HL-60/S4 treated with retinoic acid at 250 ng/mL for 4 days and 3 days (cell line): ENCODE measurements around the gene UBE2L3.

ENCODE experiments used
- in situ Hi-C: fragments of 300-500 bp; cut with MboI; formaldehyde crosslinking; loops from 2 replicates; pipeline ENCODE4 v1.7.0; 2022; ENCODE audit warnings: low sequenced_read_pairs

UBE2L3 gene

DNA sequence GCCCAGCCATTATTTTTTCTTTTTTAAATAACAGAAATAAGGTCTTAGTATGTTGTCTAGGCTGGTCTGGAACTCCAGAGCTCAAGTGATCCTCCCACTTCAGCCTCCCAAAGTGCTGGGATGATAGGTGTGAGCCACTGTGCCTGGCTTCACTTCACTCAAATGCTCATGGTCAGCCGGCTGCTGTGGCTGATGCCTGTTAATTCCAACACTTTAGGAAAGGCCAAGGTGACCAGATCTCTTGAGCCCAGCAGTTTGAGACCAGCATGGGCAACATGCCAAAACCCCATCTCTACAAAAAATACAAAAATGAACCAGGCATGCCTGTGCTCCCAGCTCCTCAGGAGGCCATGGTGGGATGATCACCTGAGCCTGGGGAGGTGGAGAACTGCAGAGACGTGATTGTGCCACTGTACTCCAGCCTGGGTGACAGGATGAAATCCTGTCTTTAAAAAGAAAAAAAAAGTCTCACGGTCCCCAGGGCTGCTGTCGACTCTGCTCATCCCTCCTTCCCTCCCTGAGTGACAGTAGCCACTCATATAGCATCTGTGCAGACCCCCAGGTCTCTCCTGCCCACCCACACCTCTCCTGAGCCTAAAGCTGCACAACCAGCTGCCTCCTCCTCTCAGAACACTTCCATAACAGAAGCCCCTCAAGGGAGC is 58.7 kb downstream of the UBE2L3 start:
- in situ Hi-C loops = loop anchor here (25.0 kb wide), 1 partner anchor 639 kb away; the partner anchor contains the start of gene LZTR1

DNA sequence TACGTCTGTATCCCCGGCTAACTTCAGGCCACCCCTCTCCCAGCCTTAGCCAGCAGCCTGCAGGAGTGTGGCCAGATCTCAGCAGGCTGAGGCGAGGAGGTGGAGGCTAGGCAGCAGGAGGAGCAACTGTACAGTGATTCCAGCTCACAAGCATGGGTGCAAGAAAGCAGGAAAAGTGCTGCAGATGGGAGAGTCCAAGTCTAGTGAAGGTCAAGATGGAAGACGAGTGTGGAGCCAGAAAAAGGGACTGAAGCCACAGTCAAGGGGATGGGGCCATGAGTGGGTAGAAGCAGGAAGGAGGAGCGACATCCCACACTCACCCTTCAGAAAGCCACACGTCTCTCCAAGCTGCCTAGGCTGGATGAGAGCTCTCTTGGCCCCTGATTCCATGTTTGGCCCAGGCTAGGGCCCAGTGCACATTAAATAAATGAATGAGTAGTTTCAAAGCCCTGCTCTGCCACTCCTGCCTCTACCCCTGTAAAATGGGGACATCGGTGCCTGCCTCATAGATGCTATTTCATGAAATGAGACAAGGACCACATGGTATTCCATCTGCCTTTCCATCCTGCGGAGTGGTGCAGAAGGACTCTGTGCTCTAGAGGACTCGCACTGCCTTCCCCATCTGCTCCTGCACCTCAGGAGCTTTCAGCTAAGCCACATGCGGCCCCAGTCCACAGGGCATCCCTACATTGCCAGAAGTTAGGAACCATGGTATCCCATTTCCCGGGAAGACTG is 59.4 kb downstream of the UBE2L3 start:
- in situ Hi-C loops = loop anchor here (25.0 kb wide), 1 partner anchor 640 kb away; the partner anchor contains the start of gene LZTR1

DNA sequence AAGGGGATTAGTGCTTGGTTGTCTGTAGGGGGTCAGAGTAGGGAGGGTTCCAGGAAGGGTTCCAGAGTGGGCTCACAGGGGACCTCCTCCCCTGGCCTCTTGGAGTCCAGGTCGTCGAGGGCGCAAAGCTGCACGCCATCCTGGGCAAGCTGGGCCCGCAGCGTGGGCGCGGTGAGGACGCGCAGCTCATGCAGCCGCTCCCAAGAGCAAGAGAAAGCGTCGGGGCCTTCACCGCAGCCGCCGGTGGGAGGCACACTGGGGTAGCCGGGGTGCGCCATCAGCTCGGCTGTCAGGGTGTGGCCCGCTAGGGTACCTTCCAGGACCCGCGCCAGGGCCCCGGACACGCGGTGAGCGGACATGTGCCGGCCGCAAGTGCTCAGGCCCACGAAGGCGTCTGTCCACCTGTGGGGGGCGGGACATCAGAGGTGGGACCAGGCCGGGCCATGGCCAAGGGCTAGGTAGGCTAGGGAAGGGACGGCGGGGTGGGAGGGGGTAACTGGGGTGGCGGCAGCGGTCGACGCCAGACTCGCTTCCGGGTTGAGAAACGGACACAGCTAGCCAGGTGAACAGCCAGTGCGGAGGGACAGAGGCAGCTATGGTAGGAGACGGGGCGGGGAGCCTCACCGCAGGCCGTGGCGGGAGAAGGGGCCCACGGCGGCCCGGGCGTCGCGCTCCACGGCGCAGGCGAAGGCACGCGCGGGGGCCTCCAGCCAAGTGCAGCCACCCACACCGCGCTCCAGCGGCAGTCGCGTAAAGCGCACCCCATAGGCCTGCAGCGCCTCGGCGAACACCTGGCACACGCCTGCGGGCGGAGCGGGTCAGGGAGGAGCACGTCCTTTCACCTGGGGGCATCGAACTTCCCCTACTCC is 61.1 kb downstream of the UBE2L3 start:
- in situ Hi-C loops = loop anchor here (25.0 kb wide), 1 partner anchor 641 kb away; the partner anchor contains the start of gene LZTR1

DNA sequence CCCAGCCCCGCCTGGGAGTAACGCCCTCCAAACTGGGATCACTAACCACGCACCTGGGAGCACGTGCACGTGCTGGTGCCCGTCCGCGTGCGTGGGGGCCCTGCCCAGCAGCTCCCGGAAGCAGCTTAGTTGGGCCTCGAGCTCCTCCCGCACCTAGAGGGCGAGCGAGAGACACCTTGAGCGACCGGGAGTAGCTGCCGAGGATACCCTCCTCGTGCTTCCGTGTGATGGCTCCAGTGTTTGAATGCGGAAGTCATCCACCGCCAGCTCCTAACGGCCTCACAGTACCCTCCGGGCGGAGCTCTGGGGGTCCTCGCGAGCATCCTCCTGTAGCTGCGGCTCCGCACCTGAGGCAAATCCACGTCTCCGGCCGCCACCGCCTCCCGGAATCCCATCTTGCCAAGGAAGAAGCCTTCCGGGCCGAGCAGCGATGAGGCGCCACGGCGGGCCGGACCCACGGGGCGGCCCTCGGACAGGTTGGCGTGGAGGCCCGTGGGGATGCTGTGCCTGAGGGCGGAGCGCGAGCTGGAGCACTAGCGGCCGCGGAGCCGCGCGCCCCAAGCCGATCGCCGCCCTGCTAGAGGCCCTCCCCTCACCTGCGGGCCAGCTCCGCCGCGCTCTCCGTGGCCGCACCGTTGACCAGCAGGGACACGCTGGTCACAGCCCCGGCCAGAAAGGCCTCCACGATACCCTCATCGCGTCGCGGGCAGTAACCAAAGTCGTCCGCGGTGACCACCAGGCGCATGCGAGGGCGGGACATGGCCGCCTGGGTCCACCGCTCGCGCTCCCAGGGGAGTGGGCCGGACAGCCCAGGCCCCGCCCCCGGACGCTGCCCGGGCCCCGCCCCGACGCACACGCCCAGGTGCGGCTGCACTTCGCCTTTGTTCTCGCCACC is 62.0 kb downstream of the UBE2L3 start, which contains the start of gene YDJC:
Gene YDJC (minus strand): TSS at position 768 of the 895 bp plus-strand sequence. CDS start 8 bp downstream, at position 760.
- in situ Hi-C loops = loop anchor here (25.0 kb wide), 1 partner anchor 642 kb away; the partner anchor contains the start of gene LZTR1

DNA sequence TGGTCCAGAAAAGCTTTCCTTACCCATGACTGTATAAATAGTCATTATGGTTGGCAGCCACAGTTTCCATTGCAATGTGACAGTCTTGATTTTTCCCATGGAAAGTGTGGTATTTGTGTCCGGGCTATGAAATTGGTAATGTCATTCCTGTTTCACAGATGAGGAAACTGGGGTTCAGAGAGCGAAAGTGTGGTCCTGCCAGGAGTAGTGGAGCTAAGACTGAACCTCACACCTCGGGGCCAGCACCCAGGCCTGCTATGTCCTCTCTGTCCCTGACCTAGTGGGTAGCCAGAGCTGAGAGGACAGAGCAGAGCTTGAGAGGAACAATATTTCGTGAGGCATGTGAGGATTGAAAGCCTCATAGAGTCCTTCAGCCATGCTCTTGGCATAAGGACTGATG is 63.5 kb downstream of the UBE2L3 start:
- in situ Hi-C loops = loop anchor here (25.0 kb wide), 1 partner anchor 644 kb away; the partner anchor contains the start of gene LZTR1

DNA sequence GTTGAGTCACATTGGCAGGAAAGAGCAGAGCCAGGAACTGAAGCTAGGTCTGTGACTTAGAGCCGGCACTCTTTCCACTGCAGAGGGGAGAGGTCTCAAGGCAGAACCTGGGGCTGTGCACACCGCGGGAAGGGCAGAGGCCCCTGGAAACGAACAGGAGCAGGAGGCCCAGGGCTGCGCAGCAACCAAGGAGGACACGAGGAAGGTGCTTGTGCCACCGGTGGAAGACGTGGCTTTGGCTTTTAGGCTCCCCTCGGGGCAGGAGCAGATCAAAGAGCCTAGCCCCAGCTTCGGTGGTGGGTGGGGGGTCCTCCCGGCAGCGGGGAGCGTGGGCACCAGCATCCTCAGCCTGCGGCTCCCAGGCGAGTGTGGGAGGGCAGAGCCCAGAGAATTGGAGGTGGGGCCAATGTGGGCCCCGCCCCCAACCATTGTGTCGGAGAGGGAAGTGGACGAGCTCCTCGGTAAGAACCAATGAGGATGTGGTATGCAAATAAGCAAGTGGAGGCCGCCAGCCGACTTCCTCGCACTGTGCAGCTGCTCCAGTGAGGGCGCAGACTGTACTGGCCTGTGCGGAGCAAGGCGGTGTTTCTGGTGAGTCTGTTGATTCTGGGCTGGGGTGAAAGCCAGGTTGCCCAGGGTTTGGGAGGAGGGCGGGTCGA is 64.9 kb downstream of the UBE2L3 start, which contains the start of gene CCDC116:
Gene CCDC116 (plus strand): TSS at position 524 of the 659 bp plus-strand sequence. CDS start 422 bp downstream, outside the sequence.
- in situ Hi-C loops = loop anchor here (25.0 kb wide), 1 partner anchor 645 kb away; the partner anchor contains the start of gene LZTR1

DNA sequence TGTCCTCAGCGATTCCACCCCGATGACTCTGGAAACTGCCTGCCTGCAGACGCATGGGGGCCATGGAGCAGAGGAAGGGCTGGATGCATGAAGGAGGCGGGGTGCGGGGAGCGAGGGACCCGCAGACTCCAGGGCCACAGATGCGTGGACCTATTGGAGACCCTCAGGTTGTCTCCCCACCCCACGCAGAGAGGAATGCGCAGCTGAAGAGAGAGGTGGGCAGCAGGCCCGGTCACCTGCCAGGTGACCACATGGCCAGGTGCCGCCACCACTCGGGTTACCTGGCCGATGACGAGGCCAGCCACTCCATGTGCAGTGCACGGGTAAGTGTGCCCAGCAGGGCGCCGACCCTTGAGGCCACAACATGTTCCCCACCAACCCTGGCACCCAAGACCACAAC is 65.4 kb downstream of the UBE2L3 start:
- in situ Hi-C loops = loop anchor here (25.0 kb wide), 1 partner anchor 646 kb away; the partner anchor contains the start of gene LZTR1

DNA sequence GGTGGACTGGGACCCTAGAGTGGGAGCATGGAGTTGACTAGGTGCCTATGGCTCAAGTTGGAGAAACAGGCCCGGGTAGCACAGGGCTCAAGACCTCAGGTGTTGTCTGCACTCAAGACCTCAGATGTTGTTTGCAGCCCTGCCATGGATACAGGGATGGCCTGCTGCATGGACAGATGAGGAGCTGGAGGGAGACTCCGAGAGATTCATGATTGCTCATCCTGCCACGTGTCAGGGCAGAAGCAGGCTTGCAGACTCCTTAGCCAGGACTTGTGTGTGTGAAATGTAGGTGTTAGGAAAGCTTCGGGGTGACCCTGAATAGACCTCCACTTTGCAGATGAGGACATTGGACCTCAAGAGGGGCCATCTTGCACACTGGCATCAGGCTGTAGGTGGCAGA is 66.0 kb downstream of the UBE2L3 start:
- in situ Hi-C loops = loop anchor here (25.0 kb wide), 1 partner anchor 646 kb away; the partner anchor contains the start of gene LZTR1

DNA sequence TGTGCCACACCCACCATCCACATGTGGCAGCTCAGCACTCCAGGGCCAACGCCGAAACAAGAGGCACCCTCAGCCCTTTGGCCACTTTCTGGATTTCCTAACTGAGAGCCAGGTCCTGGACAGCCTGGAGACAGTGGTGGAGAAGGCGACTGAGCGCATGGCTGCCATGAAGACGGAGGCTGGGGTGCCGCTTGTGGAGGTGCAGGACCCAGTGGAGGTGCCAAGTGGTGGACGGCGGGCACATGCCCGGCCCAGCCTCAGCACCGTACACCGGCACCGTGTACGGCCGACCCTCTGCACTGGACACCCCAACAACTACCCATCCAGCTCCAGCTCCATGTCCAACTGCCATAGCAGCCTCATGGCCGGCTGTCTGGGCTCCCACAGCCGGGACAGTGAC is 66.6 kb downstream of the UBE2L3 start:
- in situ Hi-C loops = loop anchor here (25.0 kb wide), 1 partner anchor 647 kb away; the partner anchor contains the start of gene LZTR1

DNA sequence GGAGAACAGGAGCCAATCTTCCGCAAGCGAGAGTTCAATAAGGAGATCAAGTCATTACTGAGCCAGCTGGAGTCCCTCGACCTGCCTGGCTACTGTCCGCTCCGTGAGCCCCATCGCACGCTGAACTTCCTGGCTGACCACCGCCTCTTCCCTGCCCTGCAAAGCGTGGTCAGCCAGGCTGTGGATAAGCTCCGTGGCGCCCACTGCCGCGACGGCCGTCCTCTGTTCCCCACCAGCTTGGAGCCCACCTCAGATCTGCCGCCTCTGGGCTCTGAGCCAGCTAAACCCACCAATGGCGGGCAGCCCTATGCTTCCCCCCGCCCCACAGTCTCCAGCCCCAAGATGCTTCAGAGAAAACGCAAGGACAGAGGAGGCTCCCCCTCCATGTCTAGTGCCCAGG is 67.3 kb downstream of the UBE2L3 start:
- in situ Hi-C loops = loop anchor here (25.0 kb wide), 1 partner anchor 648 kb away; the partner anchor contains the start of gene LZTR1

DNA sequence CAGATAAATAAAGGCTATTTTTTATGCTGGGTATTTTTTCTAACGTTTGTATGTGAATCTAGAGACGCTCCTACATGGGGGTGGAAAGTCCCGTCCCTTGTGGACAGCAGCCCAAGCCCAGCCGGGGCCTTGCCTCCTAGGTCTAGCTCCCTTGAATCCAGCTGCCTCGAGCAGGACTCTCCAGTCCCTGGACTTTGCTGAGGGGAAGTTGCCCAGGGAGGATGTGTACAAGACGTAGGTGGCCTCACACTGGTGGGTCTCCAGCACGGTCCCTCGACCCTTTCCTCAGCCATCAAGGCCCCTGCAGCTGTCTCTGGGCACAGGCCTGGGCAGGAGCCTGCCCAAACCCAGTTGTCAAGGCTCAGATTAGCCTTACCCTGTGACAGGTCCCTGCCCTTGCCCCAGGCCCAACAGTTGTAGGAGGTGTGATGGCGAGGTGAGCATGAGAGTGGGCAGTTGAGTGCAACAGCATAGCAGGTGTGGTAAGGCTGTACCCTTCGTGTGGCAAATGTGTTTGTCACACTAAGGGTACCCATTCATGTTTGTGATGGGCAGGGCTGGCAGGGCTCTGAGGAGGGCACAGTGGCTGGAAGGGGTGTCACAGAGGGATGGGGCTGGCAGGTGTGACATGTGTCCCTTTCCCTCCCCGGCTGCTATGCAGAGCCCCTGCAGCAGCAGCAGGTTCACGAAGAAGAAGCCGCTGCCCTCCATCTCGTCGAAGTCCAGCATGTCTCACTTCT is 68.4 kb downstream of the UBE2L3 start:
- in situ Hi-C loops = loop anchor here (25.0 kb wide), 1 partner anchor 649 kb away; the partner anchor contains the start of gene LZTR1

DNA sequence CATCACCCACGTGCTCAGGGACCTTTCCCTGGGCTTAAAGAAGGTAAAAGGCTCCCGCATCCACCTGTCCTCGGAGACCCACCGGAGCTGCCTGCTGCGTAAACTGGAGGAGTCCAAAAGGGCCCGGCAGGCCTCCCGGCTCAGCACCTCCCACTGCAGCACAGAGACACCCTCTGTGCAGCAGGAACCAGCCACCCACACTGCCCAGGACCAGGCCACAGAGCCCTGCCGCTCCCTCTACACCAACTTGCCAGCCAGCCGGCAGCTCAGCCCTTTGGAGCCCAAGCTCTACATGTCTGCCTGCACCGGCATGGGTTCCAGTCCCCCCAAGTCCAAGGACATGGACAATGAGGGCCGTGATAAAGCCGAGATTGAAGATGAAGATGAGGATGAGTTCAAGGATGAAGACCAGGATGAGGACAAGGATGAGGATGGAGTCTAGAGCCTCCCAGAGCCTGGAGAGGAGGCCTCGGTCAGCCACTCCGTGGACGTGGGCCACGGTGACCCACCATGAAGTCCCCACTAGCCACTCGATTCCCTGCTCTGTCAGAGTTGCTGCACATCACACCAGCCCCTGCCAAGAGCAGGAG is 69.2 kb downstream of the UBE2L3 start:
- in situ Hi-C loops = loop anchor here (25.0 kb wide), 1 partner anchor 649 kb away; the partner anchor contains the start of gene LZTR1

DNA sequence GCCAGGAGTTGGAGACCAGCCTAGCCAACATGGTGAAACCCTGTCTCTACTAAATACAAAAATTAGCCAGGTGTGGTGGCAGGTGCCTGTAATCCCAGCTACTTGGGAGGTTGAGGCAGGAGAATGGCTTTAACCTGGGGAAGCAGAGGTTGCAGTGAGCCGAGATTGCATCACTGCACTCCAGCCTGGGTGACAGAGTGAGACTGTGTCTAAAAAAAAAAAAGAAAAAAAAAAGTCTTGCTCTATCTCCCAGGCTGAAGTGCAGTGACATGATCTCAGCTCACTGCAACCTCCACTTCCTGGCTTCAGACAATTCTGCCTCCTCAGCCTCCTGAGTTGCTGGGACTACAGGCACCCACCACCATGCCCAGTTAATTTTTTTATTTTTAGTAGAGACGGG is 69.9 kb downstream of the UBE2L3 start:
- in situ Hi-C loops = loop anchor here (25.0 kb wide), 1 partner anchor 650 kb away; the partner anchor contains the start of gene LZTR1

DNA sequence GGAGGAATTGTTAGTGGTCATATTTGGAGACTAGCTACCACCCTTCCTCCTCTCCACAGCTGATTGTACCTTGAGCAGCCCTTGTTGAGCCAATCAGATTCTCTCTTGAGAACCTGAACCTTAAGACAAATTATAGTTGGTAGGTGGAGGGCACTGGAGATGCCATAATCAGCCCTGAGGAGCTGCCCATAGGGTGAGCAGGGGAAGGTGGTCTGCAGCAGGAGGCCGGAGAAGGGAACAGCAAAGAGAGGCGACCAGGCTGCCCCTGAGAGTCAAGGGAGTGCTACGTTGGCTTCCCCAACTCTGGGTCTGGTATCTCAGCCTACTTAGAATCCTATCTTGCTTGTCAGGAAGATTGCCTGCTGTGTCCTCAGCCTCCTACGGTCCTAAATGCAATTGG is 71.8 kb downstream of the UBE2L3 start:
- in situ Hi-C loops = loop anchor here (25.0 kb wide), 1 partner anchor 652 kb away; the partner anchor contains the start of gene LZTR1

DNA sequence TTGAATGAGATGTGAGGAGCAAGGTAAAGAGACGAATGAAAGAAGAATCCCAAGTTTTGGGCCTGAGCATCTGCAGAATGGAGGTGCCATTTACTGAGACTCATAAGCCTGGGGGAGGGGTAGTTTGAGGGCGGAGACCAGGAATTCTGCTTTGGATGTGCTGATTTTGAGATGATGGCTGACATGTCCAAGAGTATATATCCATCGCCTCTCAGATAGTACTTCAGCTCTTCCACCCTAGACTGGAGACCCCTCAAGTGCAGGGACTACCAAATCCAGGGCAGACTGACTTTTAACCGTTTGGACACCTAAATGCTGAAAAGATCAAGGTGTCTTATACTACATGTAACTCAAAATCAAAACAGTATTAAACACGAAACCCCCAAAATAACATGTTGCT is 73.3 kb downstream of the UBE2L3 start:
- in situ Hi-C loops = loop anchor here (25.0 kb wide), 1 partner anchor 654 kb away; the partner anchor contains the start of gene LZTR1

DNA sequence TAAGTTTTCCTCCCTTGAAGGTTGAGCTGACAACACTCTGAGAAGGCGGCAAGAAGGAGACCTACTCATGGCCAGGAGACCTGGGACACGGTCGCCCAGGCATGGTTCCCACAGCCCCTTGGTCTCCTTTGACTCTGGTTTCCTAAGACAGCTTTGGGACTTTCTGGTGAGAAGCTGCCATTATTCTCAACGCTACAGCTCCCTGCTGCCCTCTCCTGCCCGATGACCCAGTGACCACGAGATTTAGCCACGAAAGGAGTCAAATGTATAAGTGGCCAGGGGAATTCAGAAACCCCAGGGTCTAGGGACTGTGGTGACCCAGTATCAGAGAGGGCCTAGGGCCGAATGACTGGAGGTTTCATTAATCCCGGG is 73.9 kb downstream of the UBE2L3 start:
- in situ Hi-C loops = loop anchor here (25.0 kb wide), 1 partner anchor 654 kb away; the partner anchor contains the start of gene LZTR1
